Measurements from ENCODE around the gene AKAP6.
A peak's percentile ranks its signal among the peaks of the same experiment; 100 is the strongest.

Gene AKAP6

GRCh38 chr14:32341947-32342846, 13.1 kb downstream of the AKAP6 start:
- DNase-seq (ENCODE audit: low read depth): no peak
- H3K4me3 ChIP-seq (ENCODE audit: low read depth, low read length): no peak overlapping the region
- TF ChIP-seq CTCF (conservative IDR thresholded peaks at IDR 0.05; ENCODE audit: low read depth, low read length): no peak

GRCh38 chr14:32342847-32343194, 13.7 kb downstream of the AKAP6 start:
- no peak for DNase-seq (ENCODE audit: low read depth)
- H3K4me3 ChIP-seq (ENCODE audit: low read depth, low read length): no peak overlapping the region
- TF ChIP-seq CTCF (conservative IDR thresholded peaks at IDR 0.05; ENCODE audit: low read depth, low read length): no peak

- TF ChIP-seq CTCF (conservative IDR thresholded peaks at IDR 0.05; ENCODE audit: low read depth, low read length): no peak
- H3K4me3 ChIP-seq (ENCODE audit: low read depth, low read length): no peak overlapping the region
- peak; percentile 30 for DNase-seq (ENCODE audit: low read depth)
These were observed 14.9 kb downstream of the AKAP6 start for GRCh38 chr14:32343926-32344430.

GRCh38 chr14:32345311-32345791, 16.3 kb downstream of the AKAP6 start:
- peak; percentile 33 for TF ChIP-seq CTCF (conservative IDR thresholded peaks at IDR 0.05; ENCODE audit: low read depth, low read length)
- H3K4me3 ChIP-seq (ENCODE audit: low read depth, low read length): no peak overlapping the region
- peak; percentile 62 for DNase-seq (ENCODE audit: low read depth)

GRCh38 chr14:32349322-32349721, 20.2 kb downstream of the AKAP6 start:
- DNase-seq (ENCODE audit: low read depth): no peak
- no peak for TF ChIP-seq CTCF (conservative IDR thresholded peaks at IDR 0.05; ENCODE audit: low read depth, low read length)
- H3K4me3 ChIP-seq (ENCODE audit: low read depth, low read length): no peak overlapping the region

GRCh38 chr14:32350020-32350419, 20.9 kb downstream of the AKAP6 start:
- TF ChIP-seq CTCF (conservative IDR thresholded peaks at IDR 0.05; ENCODE audit: low read depth, low read length): no peak
- no peak for DNase-seq (ENCODE audit: low read depth)
- H3K4me3 ChIP-seq (ENCODE audit: low read depth, low read length): no peak overlapping the region

GRCh38 chr14:32352631-32353030, 23.5 kb downstream of the AKAP6 start:
- H3K4me3 ChIP-seq (ENCODE audit: low read depth, low read length): no peak overlapping the region
- TF ChIP-seq CTCF (conservative IDR thresholded peaks at IDR 0.05; ENCODE audit: low read depth, low read length): no peak
- no peak for DNase-seq (ENCODE audit: low read depth)

Measured in choroid plexus epithelial cell (primary cell).